B cell (primary cell): ENCODE results near the gene LRRC4C.

Experiments used
- EZH2 ChIP-seq: IDR thresholded peaks from 2 replicates; pipeline ENCODE4 v1.6.1; 2012; ENCODE audit warnings: borderline replicate concordance, low read depth, mild to moderate bottlenecking, moderate library complexity, low read length; ENCODE audit not compliant: insufficient read depth, poor library complexity, severe bottlenecking
- TF ChIP-seq, protein P1 (sequence below): fragments of 200-600 bp; IDR thresholded peaks from one replicate; pipeline ENCODE4 v1.8.0; 2022; ENCODE audit warnings: antibody characterized with exemption, mild to moderate bottlenecking

DNA sequence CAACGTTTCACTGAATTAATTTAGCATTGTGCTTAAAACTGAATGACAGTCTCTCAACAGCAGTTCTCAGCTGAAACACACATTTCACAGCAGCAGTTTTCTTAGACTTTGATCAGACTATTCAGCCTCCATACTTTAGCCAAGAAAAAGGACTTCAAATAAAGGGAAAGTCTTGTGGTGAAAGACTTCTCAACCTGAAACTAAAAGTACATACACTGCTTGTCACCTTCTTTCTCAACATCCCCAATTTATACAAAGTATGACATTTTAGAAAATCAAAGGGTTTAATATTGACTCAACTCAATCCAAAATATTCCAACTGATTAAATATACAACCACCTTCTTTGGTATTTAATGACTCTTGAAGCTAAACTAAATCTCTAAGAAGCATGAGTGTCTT, 419.0 kb downstream of the LRRC4C start:
- TF ChIP-seq, protein P1, sequence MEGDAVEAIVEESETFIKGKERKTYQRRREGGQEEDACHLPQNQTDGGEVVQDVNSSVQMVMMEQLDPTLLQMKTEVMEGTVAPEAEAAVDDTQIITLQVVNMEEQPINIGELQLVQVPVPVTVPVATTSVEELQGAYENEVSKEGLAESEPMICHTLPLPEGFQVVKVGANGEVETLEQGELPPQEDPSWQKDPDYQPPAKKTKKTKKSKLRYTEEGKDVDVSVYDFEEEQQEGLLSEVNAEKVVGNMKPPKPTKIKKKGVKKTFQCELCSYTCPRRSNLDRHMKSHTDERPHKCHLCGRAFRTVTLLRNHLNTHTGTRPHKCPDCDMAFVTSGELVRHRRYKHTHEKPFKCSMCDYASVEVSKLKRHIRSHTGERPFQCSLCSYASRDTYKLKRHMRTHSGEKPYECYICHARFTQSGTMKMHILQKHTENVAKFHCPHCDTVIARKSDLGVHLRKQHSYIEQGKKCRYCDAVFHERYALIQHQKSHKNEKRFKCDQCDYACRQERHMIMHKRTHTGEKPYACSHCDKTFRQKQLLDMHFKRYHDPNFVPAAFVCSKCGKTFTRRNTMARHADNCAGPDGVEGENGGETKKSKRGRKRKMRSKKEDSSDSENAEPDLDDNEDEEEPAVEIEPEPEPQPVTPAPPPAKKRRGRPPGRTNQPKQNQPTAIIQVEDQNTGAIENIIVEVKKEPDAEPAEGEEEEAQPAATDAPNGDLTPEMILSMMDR = no peak
- no peak for TF ChIP-seq EZH2
